Activated CD4-positive, alpha-beta T cell treated with anti-CD3 and anti-CD28 coated beads, Interleukin-2, amount 10 ng/mL, durations not matched to agents 7 days and 5 days (primary cell): ENCODE results near the gene PPFIA2. TPM values are rescaled to one million over a fixed set of nuclear protein-coding genes. Genes with fewer than 3 reads are reported as not detected.

Experiments used
- CTCF ChIA-PET: fragments of 350-600 bp; sonication (Branson Sonifier 250); formaldehyde crosslinking; loops from one replicate; lab custom pipeline; 2021; ENCODE audit warnings: antibody characterized with exemption; lab: Charles Lee
- POLR2A ChIA-PET: fragments of 350-600 bp; sonication (Branson Sonifier 250); formaldehyde crosslinking; loops from one replicate; lab custom pipeline; 2021; ENCODE audit warnings: antibody characterized with exemption; lab: Charles Lee
- DNase-seq: peaks from one replicate; pipeline ENCODE4 v3.0.0-alpha.2; 2020
- H3K27ac Mint-ChIP-seq: one replicate; pipeline ENCODE4 v1.8.0; 2021; ENCODE audit warnings: mild to moderate bottlenecking, moderate library complexity, mixed read lengths
- H3K27me3 Mint-ChIP-seq: one replicate; pipeline ENCODE4 v1.8.0; 2021; ENCODE audit warnings: mixed read lengths
- H3K36me3 Mint-ChIP-seq: one replicate; pipeline ENCODE4 v1.8.0; 2021; ENCODE audit warnings: low read depth, mixed read lengths
- H3K4me1 Mint-ChIP-seq: one replicate; pipeline ENCODE4 v1.8.0; 2021; ENCODE audit warnings: mixed read lengths
- H3K4me3 Mint-ChIP-seq: one replicate; pipeline ENCODE4 v1.8.0; 2021; ENCODE audit warnings: mild to moderate bottlenecking, moderate library complexity, mixed read lengths
- H3K9me3 Mint-ChIP-seq: one replicate; pipeline ENCODE4 v1.8.0; 2021; ENCODE audit warnings: mixed read lengths
- total RNA-seq, 2 experiments: library from RNA; stranded (reverse); gene quantifications; one replicate each; pipeline ENCODE4 v1.2.3, GENCODE V29; 2021

Gene PPFIA2
- total RNA-seq, 2 experiments from 2014 or later: not detected

GRCh38 chr12:81208187-81208911, 550.8 kb downstream of the PPFIA2 start:
- Mint-ChIP-seq H3K9me3 (no peaks in the 10 kb centered on the region), H3K4me3 (no peak overlapping the region), H3K4me1 (no peaks in the 10 kb centered on the region), H3K36me3 (no peaks in the 10 kb centered on the region), H3K27me3 (no peaks in the 10 kb centered on the region), H3K27ac (no peak overlapping the region)
- CTCF ChIA-PET: no interaction called here
- no peak for DNase-seq
- POLR2A ChIA-PET: no interaction called here
